Nephron progenitor cell (in vitro differentiated cells): ENCODE results near the gene DCANP1.

ENCODE experiments used
- DNase-seq: peaks from one replicate; pipeline ENCODE4 v3.0.0; 2021
- H3K27ac Mint-ChIP-seq: 2 replicates; pipeline ENCODE4 v1.8.0; 2021; ENCODE audit warnings: mild to moderate bottlenecking, moderate library complexity, mixed read lengths
- H3K27me3 Mint-ChIP-seq: 2 replicates; pipeline ENCODE4 v1.8.0; 2021; ENCODE audit warnings: mild to moderate bottlenecking, low read depth, mixed read lengths; ENCODE audit not compliant: poor library complexity
- H3K36me3 Mint-ChIP-seq: 2 replicates; pipeline ENCODE4 v1.8.0; 2021; ENCODE audit warnings: low read depth, mixed read lengths
- H3K4me1 Mint-ChIP-seq: 2 replicates; pipeline ENCODE4 v1.8.0; 2021; ENCODE audit warnings: mixed read lengths
- H3K4me3 Mint-ChIP-seq: 2 replicates; pipeline ENCODE4 v1.8.0; 2021; ENCODE audit warnings: mild to moderate bottlenecking, moderate library complexity, mixed read lengths
- H3K9me3 Mint-ChIP-seq: 2 replicates; pipeline ENCODE4 v1.8.0; 2021; ENCODE audit warnings: mild to moderate bottlenecking, moderate library complexity, mixed read lengths
- CTCF ChIP-seq: fragments of 200-600 bp; sonication (generic); IDR thresholded peaks from 2 replicates; pipeline ENCODE4 v1.5.0; 2021; ENCODE audit warnings: antibody characterized with exemption

The DCANP1 gene

GRCh38 chr5:135491038-135491551 is 43.9 kb upstream of the DCANP1 start:
- no peak for DNase-seq
- H3K36me3 Mint-ChIP-seq: no peaks in the 10 kb centered on the region
- H3K4me3 Mint-ChIP-seq: peak overlapping the region; percentile 83
- peaks cover 62% of the 10 kb centered on the region for H3K4me1 Mint-ChIP-seq
- H3K27ac Mint-ChIP-seq: no peak overlapping the region
- TF ChIP-seq CTCF: no peak
- no peaks in the 10 kb centered on the region for H3K9me3 Mint-ChIP-seq
- peaks cover 100% of the 10 kb centered on the region for H3K27me3 Mint-ChIP-seq

GRCh38 chr5:135490245-135491037 is 43.3 kb upstream of the DCANP1 start:
- TF ChIP-seq CTCF: no peak
- H3K27ac Mint-ChIP-seq: no peak overlapping the region
- peak overlapping the region; percentile 83 for H3K4me3 Mint-ChIP-seq
- peaks cover 100% of the 10 kb centered on the region for H3K27me3 Mint-ChIP-seq
- H3K4me1 Mint-ChIP-seq: peaks cover 59% of the 10 kb centered on the region
- H3K36me3 Mint-ChIP-seq: no peaks in the 10 kb centered on the region
- no peaks in the 10 kb centered on the region for H3K9me3 Mint-ChIP-seq
- peak; percentile 51 for DNase-seq

GRCh38 chr5:135489466-135490244 is 42.5 kb upstream of the DCANP1 start:
- Mint-ChIP-seq H3K27me3 (peaks cover 97% of the 10 kb centered on the region), H3K27ac (no peak overlapping the region), H3K4me1 (peaks cover 58% of the 10 kb centered on the region)

GRCh38 chr5:135488727-135489465 is 41.7 kb upstream of the DCANP1 start:
- H3K9me3 Mint-ChIP-seq: no peaks in the 10 kb centered on the region
- H3K36me3 Mint-ChIP-seq: no peaks in the 10 kb centered on the region
- H3K27me3 Mint-ChIP-seq: peaks cover 91% of the 10 kb centered on the region
- TF ChIP-seq CTCF: no peak
- DNase-seq: peak; percentile 80
- H3K4me3 Mint-ChIP-seq: peak overlapping the region; percentile 83
- H3K27ac Mint-ChIP-seq: no peak overlapping the region
- peaks cover 58% of the 10 kb centered on the region for H3K4me1 Mint-ChIP-seq

More at GRCh38 chr5:135489466-135490244, 42.5 kb upstream of the DCANP1 start:
- no peaks in the 10 kb centered on the region for H3K9me3 Mint-ChIP-seq
- H3K4me3 Mint-ChIP-seq: peak overlapping the region; percentile 83
- H3K36me3 Mint-ChIP-seq: no peaks in the 10 kb centered on the region
- TF ChIP-seq CTCF: no peak
- DNase-seq: peak; percentile 52

GRCh38 chr5:135487839-135488514 is 40.8 kb upstream of the DCANP1 start:
- Mint-ChIP-seq H3K36me3 (no peaks in the 10 kb centered on the region), H3K27ac (no peak overlapping the region), H3K27me3 (peaks cover 83% of the 10 kb centered on the region), H3K4me1 (peaks cover 58% of the 10 kb centered on the region), H3K4me3 (peak overlapping the region; percentile 83), H3K9me3 (no peaks in the 10 kb centered on the region)
- no peak for DNase-seq
- TF ChIP-seq CTCF: no peak
